Measurements from ENCODE around the gene FAM117B. TPM values are rescaled to one million over a fixed set of nuclear protein-coding genes. Genes with fewer than 3 reads are reported as not detected.
"Not testable (repeated sequence)": the region's sequence is repeated elsewhere in the genome, so short reads cannot be mapped to it uniquely, and the experiment has no call there.

Gene FAM117B
- total RNA-seq, 1 donor from 2014 or later, result 4.9 TPM

DNA sequence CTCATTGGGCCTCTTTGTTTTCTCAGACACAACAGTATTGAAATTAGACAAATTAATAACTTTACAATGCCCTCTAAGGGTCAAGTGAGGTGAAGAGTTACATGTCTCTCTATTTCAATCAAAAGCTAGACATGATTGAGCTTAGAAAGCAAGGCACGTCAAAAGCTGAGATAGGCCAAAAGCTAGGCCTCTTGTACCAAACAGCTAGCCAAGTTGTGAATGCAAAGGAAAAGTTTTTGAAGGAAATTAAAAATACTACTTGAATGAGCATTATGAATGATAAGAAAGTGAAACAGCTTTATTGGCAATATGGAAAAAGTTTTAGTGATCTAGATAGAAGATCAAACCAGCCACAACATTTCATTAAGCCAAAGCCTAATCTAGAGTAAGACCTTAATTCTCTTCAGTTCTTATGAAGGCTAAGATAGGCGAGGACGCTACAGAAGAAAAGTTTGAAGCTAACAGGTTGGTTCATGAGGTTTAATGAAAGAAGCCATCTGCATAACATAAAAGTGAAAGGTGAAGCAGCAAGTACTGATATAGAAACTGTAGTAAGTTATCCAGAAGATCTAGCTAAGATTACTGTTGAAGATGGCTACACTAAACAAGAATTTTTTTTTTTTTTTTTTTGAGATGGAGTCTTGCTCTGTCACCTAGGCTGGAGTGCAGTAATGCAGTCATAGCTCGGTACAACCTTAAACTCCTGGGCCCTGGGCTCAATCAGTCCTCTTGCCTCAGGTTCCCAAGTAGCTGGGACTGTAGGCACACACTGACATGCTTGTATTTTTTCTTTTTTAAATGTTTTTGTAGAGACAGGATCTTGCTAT lies 65.5 kb downstream of the FAM117B start:
- no peak for DNase-seq (ENCODE audit: low spot score)
- TF ChIP-seq, protein P1, sequence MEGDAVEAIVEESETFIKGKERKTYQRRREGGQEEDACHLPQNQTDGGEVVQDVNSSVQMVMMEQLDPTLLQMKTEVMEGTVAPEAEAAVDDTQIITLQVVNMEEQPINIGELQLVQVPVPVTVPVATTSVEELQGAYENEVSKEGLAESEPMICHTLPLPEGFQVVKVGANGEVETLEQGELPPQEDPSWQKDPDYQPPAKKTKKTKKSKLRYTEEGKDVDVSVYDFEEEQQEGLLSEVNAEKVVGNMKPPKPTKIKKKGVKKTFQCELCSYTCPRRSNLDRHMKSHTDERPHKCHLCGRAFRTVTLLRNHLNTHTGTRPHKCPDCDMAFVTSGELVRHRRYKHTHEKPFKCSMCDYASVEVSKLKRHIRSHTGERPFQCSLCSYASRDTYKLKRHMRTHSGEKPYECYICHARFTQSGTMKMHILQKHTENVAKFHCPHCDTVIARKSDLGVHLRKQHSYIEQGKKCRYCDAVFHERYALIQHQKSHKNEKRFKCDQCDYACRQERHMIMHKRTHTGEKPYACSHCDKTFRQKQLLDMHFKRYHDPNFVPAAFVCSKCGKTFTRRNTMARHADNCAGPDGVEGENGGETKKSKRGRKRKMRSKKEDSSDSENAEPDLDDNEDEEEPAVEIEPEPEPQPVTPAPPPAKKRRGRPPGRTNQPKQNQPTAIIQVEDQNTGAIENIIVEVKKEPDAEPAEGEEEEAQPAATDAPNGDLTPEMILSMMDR (IDR thresholded peaks at IDR 0.05), result no peak
- H3K27me3 Mint-ChIP-seq (ENCODE audit: low read depth), result no peaks in the 10 kb centered on the region
- peaks cover 5% of the 10 kb centered on the region for H3K9me3 Mint-ChIP-seq (ENCODE audit: low read depth)
- peaks cover 6% of the 10 kb centered on the region for H3K36me3 Mint-ChIP-seq (ENCODE audit: low read depth)
- peaks cover 4% of the 10 kb centered on the region for H3K4me1 Mint-ChIP-seq (ENCODE audit: low read depth)
- H3K27ac Mint-ChIP-seq (ENCODE audit: unreplicated experiment), result no peak overlapping the region
- H3K4me3 Mint-ChIP-seq (ENCODE audit: unreplicated experiment), result no peak overlapping the region

GRCh38 chr2:202703091-202703490 lies 68.3 kb downstream of the FAM117B start:
- DNase-seq (ENCODE audit: low spot score), result no peak
- Mint-ChIP-seq H3K36me3 (ENCODE audit: low read depth) (peaks cover 6% of the 10 kb centered on the region), H3K9me3 (ENCODE audit: low read depth) (peaks cover 5% of the 10 kb centered on the region), H3K27ac (ENCODE audit: unreplicated experiment) (no peak overlapping the region), H3K27me3 (ENCODE audit: low read depth) (no peaks in the 10 kb centered on the region), H3K4me3 (ENCODE audit: unreplicated experiment) (no peak overlapping the region), H3K4me1 (ENCODE audit: low read depth) (peaks cover 4% of the 10 kb centered on the region)
- TF ChIP-seq, protein P1 (IDR thresholded peaks at IDR 0.05), result no peak

DNA sequence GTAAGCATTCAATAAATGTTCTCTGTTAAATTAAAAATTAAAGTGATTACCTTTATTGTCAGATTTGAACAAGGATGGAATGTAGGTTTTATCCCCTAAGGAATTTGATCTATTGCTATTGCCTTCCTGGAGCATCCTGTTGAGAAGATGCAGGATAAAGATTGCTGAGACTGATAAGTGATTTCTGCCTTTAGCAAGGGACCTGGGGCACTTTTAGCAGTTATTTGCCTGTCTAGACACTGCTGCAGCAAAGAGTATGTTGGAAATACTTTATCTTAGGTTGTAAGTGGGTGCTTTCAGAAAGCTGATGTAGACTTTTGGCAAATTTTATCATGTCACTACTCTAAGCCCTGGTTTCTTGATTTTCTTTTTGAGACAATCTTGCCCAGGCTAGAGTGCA lies 69.5 kb downstream of the FAM117B start:
- peaks cover 5% of the 10 kb centered on the region for H3K9me3 Mint-ChIP-seq (ENCODE audit: low read depth)
- DNase-seq (ENCODE audit: low spot score), result no peak
- peaks cover 4% of the 10 kb centered on the region for H3K4me1 Mint-ChIP-seq (ENCODE audit: low read depth)
- no peaks in the 10 kb centered on the region for H3K27me3 Mint-ChIP-seq (ENCODE audit: low read depth)
- H3K27ac Mint-ChIP-seq (ENCODE audit: unreplicated experiment), result no peak overlapping the region
- peaks cover 6% of the 10 kb centered on the region for H3K36me3 Mint-ChIP-seq (ENCODE audit: low read depth)
- no peak overlapping the region for H3K4me3 Mint-ChIP-seq (ENCODE audit: unreplicated experiment)
- TF ChIP-seq, protein P1 (IDR thresholded peaks at IDR 0.05), result no peak

DNA sequence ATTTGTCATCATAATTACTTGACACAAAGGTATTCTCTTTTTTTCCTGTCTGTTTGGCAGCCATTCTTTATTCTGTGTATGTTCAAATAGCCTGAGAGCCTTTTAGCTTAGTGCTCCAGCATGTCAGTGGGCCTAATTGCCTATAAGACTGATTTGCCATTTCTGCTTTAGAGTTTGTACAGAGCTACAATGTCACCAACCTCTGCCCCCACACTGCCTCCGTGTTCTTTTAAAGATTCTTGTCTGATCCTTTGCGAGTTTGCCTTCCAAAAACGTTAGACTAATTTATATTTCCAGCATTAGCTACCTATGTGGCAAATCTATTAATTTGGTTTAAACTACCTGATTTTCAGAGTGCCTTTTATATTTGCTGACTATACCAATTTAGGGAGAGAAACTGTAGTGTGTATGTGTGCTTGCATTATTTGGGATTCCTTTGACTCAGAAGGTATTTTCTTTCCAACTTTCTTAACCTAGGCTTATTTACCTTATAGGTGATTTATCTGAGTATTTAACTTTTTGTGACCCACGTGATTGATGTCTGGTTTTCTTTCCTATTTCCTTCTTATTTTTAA lies 70.8 kb downstream of the FAM117B start:
- no peak for DNase-seq (ENCODE audit: low spot score)
- Mint-ChIP-seq H3K4me3 (ENCODE audit: unreplicated experiment) (no peak overlapping the region), H3K27me3 (ENCODE audit: low read depth) (no peaks in the 10 kb centered on the region), H3K36me3 (ENCODE audit: low read depth) (peaks cover 4% of the 10 kb centered on the region), H3K9me3 (ENCODE audit: low read depth) (peaks cover 5% of the 10 kb centered on the region), H3K27ac (ENCODE audit: unreplicated experiment) (no peak overlapping the region), H3K4me1 (ENCODE audit: low read depth) (peaks cover 4% of the 10 kb centered on the region)
- TF ChIP-seq, protein P1 (IDR thresholded peaks at IDR 0.05), result no peak

- not testable (repeated sequence) for H3K4me1 Mint-ChIP-seq (ENCODE audit: low read depth)
Measured at GRCh38 chr2:202714971-202715935, 80.5 kb downstream of the FAM117B start.

More at GRCh38 chr2:202714971-202715935, 80.5 kb downstream of the FAM117B start:
- peaks cover 17% of the 10 kb centered on the region for H3K36me3 Mint-ChIP-seq (ENCODE audit: low read depth)
- not testable (repeated sequence) for H3K4me3 Mint-ChIP-seq (ENCODE audit: unreplicated experiment); H3K27me3 Mint-ChIP-seq (ENCODE audit: low read depth); DNase-seq (ENCODE audit: low spot score); H3K27ac Mint-ChIP-seq (ENCODE audit: unreplicated experiment)
- H3K9me3 Mint-ChIP-seq (ENCODE audit: low read depth), result peaks cover 34% of the 10 kb centered on the region
